GM12864 (cell line): ENCODE results near the gene NSG1.
"Not testable (repeated sequence)": the region's sequence is repeated elsewhere in the genome, so short reads cannot be mapped to it uniquely, and the experiment has no call there.

Experiments
- DNase-seq: peaks from one replicate; pipeline ENCODE4 v3.0.0-alpha.2; 2011; ENCODE audit warnings: low read depth
- H3K4me3 ChIP-seq: 2 replicates; pipeline ENCODE4 v1.5.1; 2011; ENCODE audit warnings: mild to moderate bottlenecking, low read depth, low read length, control low read depth
- TF ChIP-seq, protein P1 (sequence below): IDR thresholded peaks from 2 replicates; pipeline ENCODE4 v1.5.1; 2011; ENCODE audit warnings: low read depth, mild to moderate bottlenecking, moderate library complexity, low read length, control low read depth, inconsistent platforms; ENCODE audit errors: missing control alignments

Gene NSG1

DNA sequence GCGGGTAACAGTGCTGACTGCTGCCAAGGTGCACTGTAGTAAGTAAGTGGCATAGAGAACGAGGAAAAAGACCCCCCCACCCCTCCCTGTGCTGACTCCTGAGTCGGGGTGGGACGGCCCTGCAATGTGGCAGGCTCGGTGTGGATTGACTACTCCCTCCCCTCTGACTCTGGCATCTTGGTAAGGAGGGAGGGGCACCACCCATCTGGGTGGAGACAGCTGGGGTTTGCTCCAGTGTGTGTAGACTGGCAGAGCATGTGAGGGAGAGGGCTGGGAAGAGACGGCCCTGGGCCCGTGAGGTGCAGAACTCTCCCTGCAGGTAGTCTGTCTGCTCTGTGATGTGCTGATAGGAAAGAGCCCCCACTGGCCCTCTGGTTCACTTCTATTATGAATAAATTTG is 31.0 kb downstream of the NSG1 start:
- no peak for DNase-seq

DNA sequence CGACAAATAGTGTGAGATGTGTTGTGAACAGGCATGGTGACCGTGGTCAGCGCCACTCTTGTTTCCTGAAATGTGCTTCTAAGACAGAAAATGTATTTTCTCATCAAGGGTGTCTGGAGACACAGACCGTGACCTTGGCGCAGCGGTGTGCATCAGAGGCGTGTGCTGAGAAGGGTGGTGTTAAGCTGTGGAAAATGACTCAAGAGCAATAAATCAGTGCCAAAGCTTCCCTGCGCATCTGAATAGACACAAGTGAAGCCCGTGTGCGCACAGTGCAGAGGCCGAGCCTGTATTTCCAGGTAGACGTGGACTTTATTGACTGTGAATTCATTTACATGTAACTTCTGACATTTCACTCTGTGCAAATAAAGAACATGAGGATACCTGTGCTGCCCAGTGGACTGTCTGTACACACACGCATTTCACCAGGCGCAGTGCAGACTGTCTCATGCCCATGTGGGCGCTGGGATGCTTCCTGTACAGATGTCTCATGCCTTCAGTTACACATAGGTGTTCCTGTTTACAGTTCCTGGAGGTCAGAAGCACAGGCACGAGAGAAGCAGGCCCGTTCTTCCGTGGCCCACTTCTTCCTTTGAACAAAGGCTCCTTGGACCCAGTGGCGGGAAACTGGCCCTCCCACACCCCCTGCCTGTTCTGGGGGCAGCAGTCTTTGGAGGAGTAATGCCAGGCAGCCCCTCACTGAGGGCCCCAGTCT is 31.9 kb downstream of the NSG1 start:
- TF ChIP-seq, protein P1, sequence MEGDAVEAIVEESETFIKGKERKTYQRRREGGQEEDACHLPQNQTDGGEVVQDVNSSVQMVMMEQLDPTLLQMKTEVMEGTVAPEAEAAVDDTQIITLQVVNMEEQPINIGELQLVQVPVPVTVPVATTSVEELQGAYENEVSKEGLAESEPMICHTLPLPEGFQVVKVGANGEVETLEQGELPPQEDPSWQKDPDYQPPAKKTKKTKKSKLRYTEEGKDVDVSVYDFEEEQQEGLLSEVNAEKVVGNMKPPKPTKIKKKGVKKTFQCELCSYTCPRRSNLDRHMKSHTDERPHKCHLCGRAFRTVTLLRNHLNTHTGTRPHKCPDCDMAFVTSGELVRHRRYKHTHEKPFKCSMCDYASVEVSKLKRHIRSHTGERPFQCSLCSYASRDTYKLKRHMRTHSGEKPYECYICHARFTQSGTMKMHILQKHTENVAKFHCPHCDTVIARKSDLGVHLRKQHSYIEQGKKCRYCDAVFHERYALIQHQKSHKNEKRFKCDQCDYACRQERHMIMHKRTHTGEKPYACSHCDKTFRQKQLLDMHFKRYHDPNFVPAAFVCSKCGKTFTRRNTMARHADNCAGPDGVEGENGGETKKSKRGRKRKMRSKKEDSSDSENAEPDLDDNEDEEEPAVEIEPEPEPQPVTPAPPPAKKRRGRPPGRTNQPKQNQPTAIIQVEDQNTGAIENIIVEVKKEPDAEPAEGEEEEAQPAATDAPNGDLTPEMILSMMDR, result no peak
- H3K4me3 ChIP-seq, result no peak overlapping the region

More for the DNA sequence above, 31.0 kb downstream of the NSG1 start:
- H3K4me3 ChIP-seq, result no peak overlapping the region
- TF ChIP-seq, protein P1, result no peak

DNA sequence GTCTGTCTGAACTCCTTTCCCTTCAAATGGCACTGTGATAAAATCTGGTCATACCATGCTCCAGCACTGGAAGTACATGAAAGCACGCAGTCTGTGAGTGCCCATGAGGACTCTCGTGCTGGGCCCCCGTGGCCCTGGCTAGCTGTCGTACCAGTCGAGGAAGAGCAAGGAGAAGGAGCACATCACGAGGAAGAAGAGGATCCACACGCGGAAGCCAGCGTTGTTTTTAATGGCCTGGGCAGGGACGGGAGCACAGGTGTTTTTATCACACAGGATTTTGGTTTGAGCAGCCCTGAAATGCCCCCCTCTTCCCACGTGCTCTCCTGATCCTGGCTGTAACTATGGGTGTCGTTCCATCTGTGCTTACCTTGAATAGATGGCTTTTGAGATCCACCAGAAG is 33.0 kb downstream of the NSG1 start:
- TF ChIP-seq, protein P1, result no peak
- DNase-seq, result no peak
- no peak overlapping the region for H3K4me3 ChIP-seq

More for the DNA sequence above, 31.9 kb downstream of the NSG1 start:
- DNase-seq, result no peak

DNA sequence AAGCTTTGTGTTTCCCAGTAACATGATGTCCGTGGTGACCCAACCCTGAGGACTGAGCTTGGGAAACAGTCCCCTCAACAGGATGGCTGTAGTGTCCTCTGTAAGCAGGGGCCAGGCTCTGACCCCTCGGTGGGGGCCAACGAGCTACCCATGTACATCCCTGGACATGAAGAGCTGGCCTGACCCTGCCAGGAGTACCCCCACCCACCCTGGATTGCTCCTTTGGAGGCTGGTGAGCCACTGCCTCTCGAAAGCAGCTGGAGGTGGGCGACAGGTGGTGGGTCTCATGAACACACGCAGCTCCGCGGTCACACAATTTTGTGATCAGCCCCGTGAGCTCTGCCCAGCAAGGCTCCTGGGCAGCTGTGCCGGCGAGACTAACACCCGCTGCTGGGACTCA is 33.5 kb downstream of the NSG1 start:
- no peak overlapping the region for H3K4me3 ChIP-seq
- DNase-seq, result no peak
- TF ChIP-seq, protein P1, result no peak

DNA sequence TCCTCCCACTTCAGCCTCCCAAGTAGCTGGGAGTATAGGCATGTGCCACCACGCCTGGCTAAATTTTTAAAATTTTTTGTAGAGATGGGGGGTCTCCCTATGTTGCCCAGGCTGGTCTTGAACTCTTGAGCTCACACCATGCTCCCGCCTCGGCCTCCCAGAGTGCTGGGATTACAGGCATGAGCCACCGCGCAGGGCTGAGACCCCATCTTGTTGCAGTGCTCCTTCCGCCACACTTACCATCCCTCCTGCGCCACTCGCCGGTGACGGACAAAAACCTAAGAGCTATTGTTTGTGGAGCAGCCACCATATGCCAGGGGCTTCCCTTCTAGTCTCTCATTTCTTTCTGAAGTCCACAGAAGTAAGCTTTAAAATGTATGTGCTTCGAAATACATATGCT is 34.5 kb downstream of the NSG1 start:
- DNase-seq, result no peak
- H3K4me3 ChIP-seq, result no peak overlapping the region
- TF ChIP-seq, protein P1, result no peak

DNA sequence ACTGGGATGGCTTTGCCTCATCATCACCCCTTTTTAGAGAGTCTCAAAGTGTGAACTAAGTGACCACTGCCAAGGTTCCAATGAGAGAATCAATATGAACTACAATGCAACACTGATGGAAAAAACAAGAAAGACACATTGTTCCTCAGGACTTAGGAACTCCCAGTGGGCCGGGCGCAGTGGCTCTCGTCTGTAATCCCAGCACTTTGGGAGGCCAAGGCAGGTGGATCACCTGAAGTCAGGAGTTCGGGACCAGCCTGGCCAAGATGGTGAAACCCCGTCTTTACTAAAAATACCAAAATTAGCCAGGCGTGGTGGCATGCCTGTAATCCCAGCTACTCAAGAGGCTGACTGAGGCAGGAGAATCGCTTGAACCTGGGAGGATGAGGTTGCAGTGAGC is 35.2 kb downstream of the NSG1 start:
- not testable (repeated sequence) for DNase-seq, H3K4me3 ChIP-seq

DNA sequence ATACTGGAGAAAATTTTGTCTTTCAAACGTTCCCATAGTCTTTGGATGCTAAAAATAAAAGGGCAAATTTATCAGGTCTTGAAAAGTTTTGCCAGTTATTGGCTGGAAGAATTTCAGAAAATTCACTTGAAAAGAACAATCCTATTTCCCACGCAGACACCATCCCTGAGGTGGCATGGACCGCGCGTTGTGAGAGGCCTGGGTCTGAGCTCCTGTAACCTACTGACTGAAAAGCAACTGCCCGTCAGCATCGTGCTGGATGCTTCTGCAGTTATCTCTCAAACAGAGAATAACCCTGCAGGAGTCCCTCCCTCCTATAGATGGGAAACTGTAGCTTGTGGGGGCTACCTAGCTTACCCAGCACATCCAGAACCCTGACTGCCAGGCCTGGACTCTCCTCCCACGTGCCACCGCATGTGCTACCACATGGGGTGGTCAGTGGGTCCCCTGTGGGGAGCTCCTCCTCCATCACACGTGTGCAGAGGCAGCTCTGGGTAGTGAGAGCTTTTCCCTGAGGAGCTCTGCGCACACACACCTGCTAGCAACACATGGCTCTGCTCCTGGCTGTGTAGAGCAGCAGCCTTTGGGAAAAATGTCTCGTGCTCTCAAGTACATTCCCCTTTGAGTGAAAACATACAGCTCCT is 36.1 kb downstream of the NSG1 start:
- DNase-seq, result no peak
- H3K4me3 ChIP-seq, result no peak overlapping the region
- TF ChIP-seq, protein P1, result no peak
